Measurements from ENCODE around the gene LUC7L.
"Not testable (repeated sequence)": the region's sequence is repeated elsewhere in the genome, so short reads cannot be mapped to it uniquely, and the experiment has no call there.

The LUC7L gene

DNA sequence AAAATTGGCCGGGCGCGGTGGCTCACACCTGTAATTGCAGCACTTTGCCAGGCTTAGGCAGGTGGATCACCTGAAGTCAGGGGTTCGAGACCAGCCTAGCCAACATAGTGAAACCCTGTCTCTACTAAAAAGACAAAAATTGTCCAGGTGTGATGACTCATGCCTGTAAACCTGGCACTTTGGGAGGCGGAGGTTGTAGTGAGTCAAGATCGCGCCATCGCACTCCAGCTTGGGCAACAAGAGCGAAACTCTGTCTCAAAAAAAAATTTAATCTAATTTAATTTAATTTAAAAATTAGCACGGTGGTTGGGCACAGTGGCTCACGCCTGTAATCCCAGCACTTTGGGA lies 50.6 kb downstream of the LUC7L start:
- no peak for DNase-seq

DNA sequence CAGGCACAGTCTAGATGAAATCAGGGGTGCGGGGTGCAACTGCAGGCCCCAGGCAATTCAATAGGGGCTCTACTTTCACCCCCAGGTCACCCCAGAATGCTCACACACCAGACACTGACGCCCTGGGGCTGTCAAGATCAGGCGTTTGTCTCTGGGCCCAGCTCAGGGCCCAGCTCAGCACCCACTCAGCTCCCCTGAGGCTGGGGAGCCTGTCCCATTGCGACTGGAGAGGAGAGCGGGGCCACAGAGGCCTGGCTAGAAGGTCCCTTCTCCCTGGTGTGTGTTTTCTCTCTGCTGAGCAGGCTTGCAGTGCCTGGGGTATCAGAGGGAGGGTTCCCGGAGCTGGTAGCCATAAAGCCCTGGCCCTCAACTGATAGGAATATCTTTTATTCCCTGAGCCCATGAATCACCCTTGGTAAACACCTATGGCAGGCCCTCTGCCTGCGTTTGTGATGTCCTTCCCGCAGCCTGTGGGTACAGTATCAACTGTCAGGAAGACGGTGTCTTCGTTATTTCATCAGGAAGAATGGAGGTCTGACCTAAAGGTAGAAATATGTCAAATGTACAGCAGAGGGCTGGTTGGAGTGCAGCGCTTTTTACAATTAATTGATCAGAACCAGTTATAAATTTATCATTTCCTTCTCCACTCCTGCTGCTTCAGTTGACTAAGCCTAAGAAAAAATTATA lies 51.1 kb downstream of the LUC7L start:
- DNase-seq, result no peak

GRCh38 chr16:177394-177822 lies 51.8 kb downstream of the LUC7L start:
- DNase-seq, result no peak

GRCh38 chr16:176477-177382 lies 52.5 kb downstream of the LUC7L start, which contains the start of gene HBA1:
Gene HBA1, plus strand, starts transcription at chr16:176680. Its CDS starts 37 bp downstream, at chr16:176717.
- DNase-seq, result not testable (repeated sequence)

- not testable (repeated sequence) for DNase-seq
Measured at GRCh38 chr16:176006-176405, 53.2 kb downstream of the LUC7L start.

GRCh38 chr16:175011-175949 lies 54.0 kb downstream of the LUC7L start:
- DNase-seq, result no peak

GRCh38 chr16:173928-174769 lies 55.1 kb downstream of the LUC7L start:
- DNase-seq, result not testable (repeated sequence)

- DNase-seq, result not testable (repeated sequence)
Measured at GRCh38 chr16:173211-173854, 55.9 kb downstream of the LUC7L start.

DNA sequence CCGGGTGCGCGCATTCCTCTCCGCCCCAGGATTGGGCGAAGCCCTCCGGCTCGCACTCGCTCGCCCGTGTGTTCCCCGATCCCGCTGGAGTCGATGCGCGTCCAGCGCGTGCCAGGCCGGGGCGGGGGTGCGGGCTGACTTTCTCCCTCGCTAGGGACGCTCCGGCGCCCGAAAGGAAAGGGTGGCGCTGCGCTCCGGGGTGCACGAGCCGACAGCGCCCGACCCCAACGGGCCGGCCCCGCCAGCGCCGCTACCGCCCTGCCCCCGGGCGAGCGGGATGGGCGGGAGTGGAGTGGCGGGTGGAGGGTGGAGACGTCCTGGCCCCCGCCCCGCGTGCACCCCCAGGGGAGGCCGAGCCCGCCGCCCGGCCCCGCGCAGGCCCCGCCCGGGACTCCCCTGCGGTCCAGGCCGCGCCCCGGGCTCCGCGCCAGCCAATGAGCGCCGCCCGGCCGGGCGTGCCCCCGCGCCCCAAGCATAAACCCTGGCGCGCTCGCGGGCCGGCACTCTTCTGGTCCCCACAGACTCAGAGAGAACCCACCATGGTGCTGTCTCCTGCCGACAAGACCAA lies 56.8 kb downstream of the LUC7L start, which contains the start of gene HBA2:
Gene HBA2 (plus strand): TSS at position 503 of the 568 bp plus-strand sequence. CDS start 37 bp downstream, at position 540.
- DNase-seq, result not testable (repeated sequence)

DNA sequence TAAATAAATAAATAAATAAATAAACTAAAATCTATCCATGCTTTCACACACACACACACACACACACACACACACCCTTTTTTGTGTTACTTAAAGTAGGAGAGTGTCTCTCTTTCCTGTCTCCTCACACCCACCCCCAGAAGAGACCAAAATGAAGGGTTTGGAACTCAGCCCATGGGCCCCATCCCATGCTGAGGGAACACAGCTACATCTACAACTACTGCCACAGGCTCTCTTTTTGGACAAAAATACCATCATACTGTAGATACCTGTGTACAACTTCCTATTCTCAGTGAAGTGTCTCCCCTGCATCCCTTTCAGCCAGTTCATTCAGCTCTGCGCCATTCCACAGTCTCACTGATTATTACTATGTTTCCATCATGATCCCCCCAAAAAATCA lies 58.5 kb downstream of the LUC7L start:
- no peak for DNase-seq

DNA sequence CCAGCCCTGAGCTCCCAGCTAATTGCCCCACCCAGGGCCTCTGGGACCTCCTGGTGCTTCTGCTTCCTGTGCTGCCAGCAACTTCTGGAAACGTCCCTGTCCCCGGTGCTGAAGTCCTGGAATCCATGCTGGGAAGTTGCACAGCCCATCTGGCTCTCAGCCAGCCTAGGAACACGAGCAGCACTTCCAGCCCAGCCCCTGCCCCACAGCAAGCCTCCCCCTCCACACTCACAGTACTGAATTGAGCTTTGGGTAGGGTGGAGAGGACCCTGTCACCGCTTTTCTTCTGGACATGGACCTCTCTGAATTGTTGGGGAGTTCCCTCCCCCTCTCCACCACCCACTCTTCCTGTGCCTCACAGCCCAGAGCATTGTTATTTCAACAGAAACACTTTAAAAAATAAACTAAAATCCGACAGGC lies 59.2 kb downstream of the LUC7L start:
- not testable (repeated sequence) for DNase-seq

GRCh38 chr16:169014-169413 lies 60.2 kb downstream of the LUC7L start:
- no peak for DNase-seq

- no peak for DNase-seq
Measured at GRCh38 chr16:168424-168823, 60.8 kb downstream of the LUC7L start.

- DNase-seq, result no peak
Measured at GRCh38 chr16:167122-167690, 62.0 kb downstream of the LUC7L start.

GRCh38 chr16:166375-167121 lies 62.7 kb downstream of the LUC7L start:
- DNase-seq, result no peak

DNA sequence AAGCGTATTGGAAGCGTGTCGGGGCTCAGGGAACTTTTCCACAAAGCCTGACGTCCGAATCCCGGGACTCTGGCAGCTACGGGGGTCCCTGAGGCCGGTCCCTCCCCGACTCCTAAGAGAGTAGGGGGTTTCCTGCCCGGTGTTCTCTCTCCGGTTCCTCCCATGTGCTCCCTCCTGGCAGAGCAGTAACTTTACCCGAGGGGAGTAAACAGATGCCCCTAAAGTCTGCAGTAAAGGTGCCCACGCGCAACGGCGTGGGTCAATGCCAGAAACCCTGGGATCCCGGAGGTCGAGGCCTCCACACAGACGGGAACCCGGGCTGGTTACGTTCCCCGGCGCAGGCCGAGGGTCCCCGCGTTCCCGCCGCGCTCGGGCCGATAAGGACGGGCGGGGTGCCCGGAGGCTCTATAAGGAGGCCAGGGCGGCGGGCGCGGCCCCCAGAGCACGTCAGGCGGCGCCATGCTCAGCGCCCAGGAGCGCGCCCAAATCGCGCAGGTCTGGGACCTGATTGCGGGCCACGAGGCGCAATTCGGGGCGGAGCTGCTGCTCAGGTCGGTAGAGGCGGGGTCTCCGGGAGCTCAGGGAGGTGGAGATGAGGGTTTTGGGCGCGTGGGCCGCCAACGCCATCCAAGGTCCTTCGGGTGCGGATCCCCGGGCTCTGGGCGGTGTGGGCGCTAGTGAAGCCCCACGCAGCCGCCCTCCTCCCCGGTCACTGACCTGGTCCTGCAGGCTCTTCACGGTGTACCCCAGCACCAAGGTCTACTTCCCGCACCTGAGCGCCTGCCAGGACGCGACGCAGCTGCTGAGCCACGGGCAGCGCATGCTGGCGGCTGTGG lies 63.5 kb downstream of the LUC7L start, which contains the start of gene HBM:
Gene HBM (plus strand): TSS at position 440 of the 836 bp plus-strand sequence. CDS start 20 bp downstream, at position 460.
- DNase-seq, result no peak

DNA sequence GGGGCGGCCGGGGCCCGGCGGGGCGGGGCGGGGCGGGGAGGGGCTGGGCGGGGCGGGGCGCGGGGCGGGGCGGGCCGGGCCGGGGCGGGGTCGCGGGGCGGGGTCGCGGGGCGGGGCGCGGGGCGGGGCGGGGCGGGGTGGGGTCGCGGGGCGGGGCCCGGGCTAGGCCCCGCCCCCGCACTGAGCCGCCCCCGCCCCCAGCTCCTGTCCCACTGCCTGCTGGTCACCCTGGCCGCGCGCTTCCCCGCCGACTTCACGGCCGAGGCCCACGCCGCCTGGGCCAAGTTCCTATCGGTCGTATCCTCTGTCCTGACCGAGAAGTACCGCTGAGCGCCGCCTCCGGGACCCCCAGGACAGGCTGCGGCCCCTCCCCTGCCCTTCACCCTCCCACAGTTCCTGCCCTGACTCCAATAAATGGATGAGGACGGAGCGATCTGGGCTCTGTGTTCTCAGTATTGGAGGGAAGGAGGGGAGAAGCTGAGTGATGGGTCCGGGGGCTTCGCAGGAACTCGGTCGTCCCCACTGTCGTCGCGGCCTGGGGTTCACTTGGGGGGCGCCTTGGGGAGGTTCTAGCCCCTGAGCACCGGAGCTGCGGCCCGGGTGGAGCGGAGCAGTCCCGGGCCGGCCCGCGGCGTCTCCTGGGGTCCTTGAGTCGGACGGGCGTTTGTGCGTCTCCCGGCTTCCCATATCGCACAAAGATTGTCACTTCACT lies 64.3 kb downstream of the LUC7L start:
- no peak for DNase-seq

Data from midbrain (tissue), 1 donor.